Smooth muscle cell of the umbilical artery (primary cell): ENCODE data around the gene GPR52. TPM values are rescaled to one million over a fixed set of nuclear protein-coding genes. Genes with fewer than 3 reads are reported as not detected.

Source experiments
- total RNA-seq: library from RNA; depleted of rRNA; stranded (reverse); fragments of >200 nt; gene quantifications from 2 replicates; pipeline ENCODE4 v1.2.3, GENCODE V29; 2014

Gene GPR52, protein sequence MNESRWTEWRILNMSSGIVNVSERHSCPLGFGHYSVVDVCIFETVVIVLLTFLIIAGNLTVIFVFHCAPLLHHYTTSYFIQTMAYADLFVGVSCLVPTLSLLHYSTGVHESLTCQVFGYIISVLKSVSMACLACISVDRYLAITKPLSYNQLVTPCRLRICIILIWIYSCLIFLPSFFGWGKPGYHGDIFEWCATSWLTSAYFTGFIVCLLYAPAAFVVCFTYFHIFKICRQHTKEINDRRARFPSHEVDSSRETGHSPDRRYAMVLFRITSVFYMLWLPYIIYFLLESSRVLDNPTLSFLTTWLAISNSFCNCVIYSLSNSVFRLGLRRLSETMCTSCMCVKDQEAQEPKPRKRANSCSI
- 0.59 and 1.1 TPM in 2 replicates for total RNA-seq

DNA sequence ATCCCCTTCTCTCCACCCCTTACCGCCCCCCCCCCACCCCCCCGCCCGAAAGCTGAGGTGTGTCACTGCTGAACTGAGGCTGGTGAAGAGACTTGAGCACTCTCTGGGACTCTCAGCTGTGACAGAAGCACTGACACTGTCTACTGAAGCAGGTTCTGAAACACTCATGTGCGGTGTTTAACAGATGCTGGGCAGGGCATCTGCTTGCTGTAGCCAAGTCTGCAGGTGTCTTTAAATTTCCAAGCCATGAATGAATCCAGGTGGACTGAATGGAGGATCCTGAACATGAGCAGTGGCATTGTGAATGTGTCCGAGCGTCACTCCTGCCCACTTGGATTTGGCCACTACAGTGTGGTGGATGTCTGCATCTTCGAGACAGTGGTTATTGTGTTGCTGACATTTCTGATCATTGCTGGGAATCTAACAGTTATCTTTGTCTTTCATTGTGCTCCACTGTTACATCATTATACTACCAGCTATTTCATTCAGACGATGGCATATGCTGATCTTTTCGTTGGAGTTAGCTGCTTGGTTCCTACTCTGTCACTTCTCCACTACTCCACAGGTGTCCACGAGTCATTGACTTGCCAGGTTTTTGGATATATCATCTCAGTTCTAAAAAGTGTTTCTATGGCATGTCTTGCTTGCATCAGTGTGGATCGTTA is at the start of gene GPR52:
Gene GPR52 (plus strand): TSS at position 99 of the 665 bp plus-strand sequence. CDS start 148 bp downstream, at position 247.

